CD4-positive, alpha-beta T cell (primary cell): Measurements from ENCODE around the gene EYA2. TPM values are rescaled to one million over a fixed set of nuclear protein-coding genes. Genes with fewer than 3 reads are reported as not detected.

Experiments
- ATAC-seq: fragments of 200-7000 bp; cut with Tn5 transposase; one replicate; pipeline ENCODE4 v1.10.0; 2022; ENCODE audit warnings: mild to moderate bottlenecking; ENCODE audit not compliant: poor library complexity
- CTCF ChIA-PET: fragments of 350-600 bp; sonication (Branson Sonifier 250); formaldehyde crosslinking; loops from one replicate; lab custom pipeline; 2021; ENCODE audit warnings: antibody characterized with exemption, inconsistent platforms; lab: Charles Lee
- POLR2A ChIA-PET: fragments of 350-600 bp; sonication (Branson Sonifier 250); formaldehyde crosslinking; loops from one replicate; lab custom pipeline; 2021; ENCODE audit warnings: antibody characterized with exemption, inconsistent platforms; lab: Charles Lee
- DNase-seq, 14 experiments: peaks; one replicate each; pipeline ENCODE4 v3.0.0-alpha.2; 2013 to 2020; ENCODE audit warnings: mixed read lengths in 2 of 14
- H3K27ac ChIP-seq, 2 donors: one replicate each; pipeline versions ENCODE4 v1.5.1 to v1.7.0; 2013; ENCODE audit warnings: low read length in 2 of 2, low read depth in 1 of 2, mild to moderate bottlenecking in 1 of 2
- H3K27me3 ChIP-seq, 2 experiments: 1 replicate in 1 of 2; 2 replicates in 1 of 2; pipeline versions ENCODE4 v1.6.1 to v1.7.0; 2013; ENCODE audit warnings: low read length in 2 of 2, control low read depth in 1 of 2, mild to moderate bottlenecking in 1 of 2, moderate library complexity in 1 of 2; ENCODE audit not compliant: insufficient read depth in 2 of 2, control insufficient read depth in 1 of 2
- H3K36me3 ChIP-seq: one replicate; pipeline ENCODE4 v1.6.1; 2013; ENCODE audit warnings: low read length, control low read depth; ENCODE audit not compliant: insufficient read depth
- H3K4me1 ChIP-seq: one replicate; pipeline ENCODE4 v1.6.1; 2013; ENCODE audit warnings: low read length, control low read depth; ENCODE audit not compliant: insufficient read depth
- H3K4me3 ChIP-seq: one replicate; pipeline ENCODE4 v1.5.1; 2013; ENCODE audit warnings: mild to moderate bottlenecking, low read length, moderate library complexity
- H3K9me3 ChIP-seq, 2 experiments: 1 replicate in 1 of 2; 2 replicates in 1 of 2; pipeline versions ENCODE4 v1.6.1 to v1.7.0; 2013; ENCODE audit warnings: low read length in 2 of 2, mild to moderate bottlenecking in 2 of 2, control low read depth in 1 of 2, moderate library complexity in 1 of 2; ENCODE audit not compliant: control insufficient read depth in 1 of 2, insufficient read depth in 1 of 2
- H3K27ac Mint-ChIP-seq: one replicate; pipeline ENCODE4 v1.8.0; 2020; ENCODE audit warnings: mixed read lengths
- H3K27me3 Mint-ChIP-seq: one replicate; pipeline ENCODE4 v1.8.0; 2021; ENCODE audit warnings: mixed read lengths
- H3K36me3 Mint-ChIP-seq: one replicate; pipeline ENCODE4 v1.8.0; 2021; ENCODE audit warnings: low read depth, mixed read lengths
- H3K4me1 Mint-ChIP-seq: one replicate; pipeline ENCODE4 v1.8.0; 2021; ENCODE audit warnings: low read depth, mixed read lengths
- H3K4me3 Mint-ChIP-seq: one replicate; pipeline ENCODE4 v1.8.0; 2020; ENCODE audit warnings: mild to moderate bottlenecking, mixed read lengths
- H3K9me3 Mint-ChIP-seq: one replicate; pipeline ENCODE4 v1.8.0; 2020; ENCODE audit warnings: mixed read lengths
- intact Hi-C, 2 experiments: fragments of 100-400 bp; cut with DNase I in 1 of 2; cut with micrococcal nuclease in 1 of 2; formaldehyde crosslinking; loops; one replicate each; pipeline versions ENCODE4 v1.15.1 to v1.9.0; 2023 to 2025; cut with DNase I, micrococcal nuclease
- total RNA-seq, 174 experiments: library from RNA in 2 of 174; stranded (reverse) in 2 of 174; gene quantifications; one replicate each; pipeline ENCODE4 v1.2.3 and lab custom pipeline; 2021 to 2026
- TF ChIP-seq, protein P1 (sequence below): fragments of 200-600 bp; IDR thresholded peaks from one replicate; pipeline ENCODE4 v1.8.0; 2022; ENCODE audit warnings: antibody characterized with exemption, mild to moderate bottlenecking

The EYA2 gene
- total RNA-seq, 2 experiments from 2014 or later: not detected

DNA sequence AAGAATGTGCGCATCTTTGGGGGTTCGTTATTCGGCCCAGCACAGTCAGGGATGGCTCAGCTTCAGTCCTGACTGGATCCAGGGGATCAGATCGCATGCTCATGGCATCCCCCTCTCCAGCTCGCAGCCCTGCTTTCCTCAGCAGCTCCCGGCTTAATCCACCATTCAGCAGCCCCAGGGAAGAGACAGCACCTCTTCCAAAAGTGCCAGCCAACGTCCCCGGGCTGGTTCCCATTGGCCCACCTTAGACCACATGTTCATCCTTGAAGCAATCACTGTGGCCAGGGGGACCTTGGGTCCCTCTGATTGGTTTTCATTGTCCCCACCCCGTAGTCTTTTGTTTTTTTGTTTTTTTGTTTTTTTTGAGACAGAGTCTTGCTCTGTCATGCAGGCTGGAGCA lies 273.2 kb downstream of the EYA2 start:
- Histone ChIP-seq H3K4me1 (no peaks in the 10 kb centered on the region), H3K4me3 (no peak overlapping the region), H3K27ac (no peak overlapping the region), H3K27me3 (peaks cover 0 to 5% of the 10 kb centered on the region in 2 experiments), H3K9me3 (peaks cover 0 to 12% of the 10 kb centered on the region in 2 experiments), H3K36me3 (no peaks in the 10 kb centered on the region)
- Mint-ChIP-seq H3K27me3 (peaks cover 4% of the 10 kb centered on the region), H3K9me3 (no peaks in the 10 kb centered on the region), H3K4me1 (no peaks in the 10 kb centered on the region), H3K4me3 (no peak overlapping the region), H3K36me3 (no peaks in the 10 kb centered on the region), H3K27ac (no peak overlapping the region)
- DNase-seq: no peak
- CTCF ChIA-PET: no interaction called here
- no peak for ATAC-seq
- TF ChIP-seq, protein P1, sequence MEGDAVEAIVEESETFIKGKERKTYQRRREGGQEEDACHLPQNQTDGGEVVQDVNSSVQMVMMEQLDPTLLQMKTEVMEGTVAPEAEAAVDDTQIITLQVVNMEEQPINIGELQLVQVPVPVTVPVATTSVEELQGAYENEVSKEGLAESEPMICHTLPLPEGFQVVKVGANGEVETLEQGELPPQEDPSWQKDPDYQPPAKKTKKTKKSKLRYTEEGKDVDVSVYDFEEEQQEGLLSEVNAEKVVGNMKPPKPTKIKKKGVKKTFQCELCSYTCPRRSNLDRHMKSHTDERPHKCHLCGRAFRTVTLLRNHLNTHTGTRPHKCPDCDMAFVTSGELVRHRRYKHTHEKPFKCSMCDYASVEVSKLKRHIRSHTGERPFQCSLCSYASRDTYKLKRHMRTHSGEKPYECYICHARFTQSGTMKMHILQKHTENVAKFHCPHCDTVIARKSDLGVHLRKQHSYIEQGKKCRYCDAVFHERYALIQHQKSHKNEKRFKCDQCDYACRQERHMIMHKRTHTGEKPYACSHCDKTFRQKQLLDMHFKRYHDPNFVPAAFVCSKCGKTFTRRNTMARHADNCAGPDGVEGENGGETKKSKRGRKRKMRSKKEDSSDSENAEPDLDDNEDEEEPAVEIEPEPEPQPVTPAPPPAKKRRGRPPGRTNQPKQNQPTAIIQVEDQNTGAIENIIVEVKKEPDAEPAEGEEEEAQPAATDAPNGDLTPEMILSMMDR: no peak
- intact Hi-C loops: no loop called here
- POLR2A ChIA-PET: no interaction called here

DNA sequence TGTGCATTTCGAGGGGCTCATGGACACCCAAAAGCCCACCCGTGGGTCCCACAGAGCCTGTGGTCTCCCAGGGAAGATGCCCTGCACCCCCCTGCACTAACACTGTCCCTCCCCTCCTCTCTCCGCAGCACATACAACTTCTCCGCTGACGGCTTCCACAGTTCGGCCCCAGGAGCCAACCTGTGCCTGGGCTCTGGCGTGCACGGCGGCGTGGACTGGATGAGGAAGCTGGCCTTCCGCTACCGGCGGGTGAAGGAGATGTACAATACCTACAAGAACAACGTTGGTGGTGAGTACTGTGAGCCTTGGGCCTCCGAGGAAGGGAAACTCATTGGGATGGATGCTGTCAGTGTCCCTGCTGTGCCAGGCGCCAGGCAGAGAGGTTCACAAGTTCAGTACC lies 277.9 kb downstream of the EYA2 start:
- Histone ChIP-seq H3K27ac (no peak overlapping the region), H3K4me1 (no peaks in the 10 kb centered on the region), H3K4me3 (no peak overlapping the region), H3K9me3 (no peaks in the 10 kb centered on the region), H3K27me3 (peaks cover 0 to 5% of the 10 kb centered on the region in 2 experiments), H3K36me3 (no peaks in the 10 kb centered on the region)
- H3K36me3 Mint-ChIP-seq: no peaks in the 10 kb centered on the region
- no peak overlapping the region for H3K4me3 Mint-ChIP-seq
- no peak overlapping the region for H3K27ac Mint-ChIP-seq
- H3K9me3 Mint-ChIP-seq: no peaks in the 10 kb centered on the region
- no peak for DNase-seq
- intact Hi-C loops: no loop called here
- peaks cover 4% of the 10 kb centered on the region for H3K27me3 Mint-ChIP-seq
- ATAC-seq: no peak
- no peaks in the 10 kb centered on the region for H3K4me1 Mint-ChIP-seq
- ChIA-PET CTCF (no interaction called here), POLR2A (no interaction called here)
- TF ChIP-seq, protein P1: no peak

DNA sequence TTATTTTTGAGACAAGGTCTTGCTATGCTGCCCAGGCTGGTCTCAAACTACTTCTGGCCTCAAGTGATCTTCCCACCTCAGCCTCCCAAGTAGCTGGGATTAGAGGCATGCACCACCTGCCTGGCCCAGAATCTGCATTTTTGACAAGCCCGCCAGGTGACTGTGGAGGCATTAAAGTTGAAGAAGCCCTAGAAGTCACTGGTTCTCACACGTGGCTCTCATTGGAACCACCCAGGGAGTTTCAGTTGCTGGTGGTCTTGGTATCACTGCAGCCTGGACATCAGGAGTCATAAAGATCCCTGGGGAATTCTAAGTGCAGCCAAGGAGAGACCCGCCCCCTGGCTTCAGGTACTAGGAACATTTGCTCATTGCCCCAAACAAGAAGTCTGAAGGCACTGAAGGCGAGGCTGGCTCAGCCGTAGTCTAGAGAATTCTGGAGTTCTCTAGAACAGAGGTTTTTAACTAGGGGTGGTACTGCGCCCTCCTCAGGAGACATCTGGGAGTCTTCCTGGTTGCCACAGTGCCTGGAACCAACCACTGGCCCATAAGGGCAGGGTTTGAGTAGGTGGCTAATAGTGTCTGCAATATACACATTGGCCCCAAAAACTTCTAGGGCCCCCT lies 279.1 kb downstream of the EYA2 start:
- DNase-seq (no peak), ATAC-seq (no peak)
- intact Hi-C loops: no loop called here
- POLR2A ChIA-PET: no interaction called here
- Mint-ChIP-seq H3K9me3 (no peaks in the 10 kb centered on the region), H3K36me3 (no peaks in the 10 kb centered on the region), H3K27ac (no peak overlapping the region), H3K4me1 (no peaks in the 10 kb centered on the region), H3K27me3 (peaks cover 4% of the 10 kb centered on the region), H3K4me3 (no peak overlapping the region)
- TF ChIP-seq, protein P1: no peak
- no peaks in the 10 kb centered on the region for H3K36me3 ChIP-seq
- no peak overlapping the region for H3K4me3 ChIP-seq
- H3K27me3 ChIP-seq: no peaks in the 10 kb centered on the region
- CTCF ChIA-PET: no interaction called here
- no peaks in the 10 kb centered on the region for H3K4me1 ChIP-seq
- H3K9me3 ChIP-seq: no peaks in the 10 kb centered on the region
- no peak overlapping the region for H3K27ac ChIP-seq
